CD4-positive, alpha-beta T cell treated with Interleukin-21 for 1 hour (primary cell): ENCODE results near the gene ADRB2.

ENCODE experiments used
- DNase-seq: peaks from one replicate; pipeline ENCODE4 v3.0.0-alpha.2; 2020

Gene ADRB2

DNA sequence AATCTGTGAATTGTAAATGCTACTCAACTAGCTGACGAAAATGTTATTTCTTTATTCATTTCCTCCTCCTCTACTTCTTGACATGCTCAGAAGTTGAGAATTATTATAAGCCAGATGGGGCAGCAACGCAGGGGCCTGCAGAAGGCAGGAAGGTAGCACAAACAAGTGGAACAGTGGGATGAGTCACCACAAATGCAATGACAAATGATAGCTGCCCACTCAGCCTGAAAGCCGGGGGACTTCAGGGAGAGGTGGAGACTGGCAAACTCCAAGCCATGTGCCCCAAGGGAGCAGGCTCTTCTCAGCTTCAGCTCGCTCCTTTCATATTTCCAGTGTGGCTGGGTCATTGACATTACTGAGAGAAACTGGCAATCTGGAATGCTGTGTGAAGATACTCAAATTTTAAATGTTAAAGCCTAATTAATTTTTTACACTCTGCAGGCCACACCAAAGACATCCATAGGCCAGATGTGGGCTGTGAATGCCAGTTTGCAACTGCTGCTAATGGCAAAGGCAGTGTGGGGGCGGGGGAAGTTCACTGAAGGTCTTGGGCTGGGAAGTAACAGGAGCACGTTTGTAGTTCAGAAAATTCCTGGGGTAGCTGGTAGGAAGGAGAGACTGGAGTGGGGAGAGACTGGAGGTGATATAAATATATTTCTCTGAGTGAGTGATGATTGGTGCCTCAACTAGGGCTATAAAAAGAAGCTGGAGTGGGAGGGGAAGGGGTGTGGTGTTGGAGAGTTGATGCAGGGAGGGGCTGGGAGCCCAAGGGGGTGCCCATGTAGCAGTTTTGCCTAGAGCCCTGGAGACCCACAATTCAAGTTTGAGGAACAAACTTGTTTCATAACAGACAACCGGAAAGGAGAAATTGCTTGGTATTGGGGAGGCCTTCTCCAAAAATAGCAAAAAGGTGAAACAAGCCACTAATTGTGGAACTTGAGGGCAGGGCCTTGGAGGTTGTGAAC is 20.8 kb upstream of the ADRB2 start:
- peak; percentile 13 for DNase-seq

DNA sequence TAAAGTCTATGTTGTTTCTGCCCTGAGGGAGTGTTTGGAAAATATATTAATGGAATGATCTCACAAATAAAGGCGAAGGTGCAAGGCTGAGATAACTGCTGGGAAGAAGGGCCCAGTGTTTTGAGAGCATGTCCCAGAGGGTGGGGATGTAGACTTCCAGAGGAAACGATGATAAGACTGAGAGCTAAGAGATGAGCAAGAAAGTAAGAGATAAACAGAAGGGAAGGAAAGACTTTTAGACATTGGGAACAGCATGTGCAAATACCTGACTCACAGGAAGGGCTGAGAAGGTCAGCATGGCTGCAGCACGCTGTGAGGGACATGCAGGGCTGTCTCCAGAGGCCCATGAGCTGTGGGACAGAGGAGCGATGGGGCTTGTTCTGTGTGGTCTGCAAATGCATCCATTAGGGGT is 19.9 kb upstream of the ADRB2 start:
- no peak for DNase-seq

DNA sequence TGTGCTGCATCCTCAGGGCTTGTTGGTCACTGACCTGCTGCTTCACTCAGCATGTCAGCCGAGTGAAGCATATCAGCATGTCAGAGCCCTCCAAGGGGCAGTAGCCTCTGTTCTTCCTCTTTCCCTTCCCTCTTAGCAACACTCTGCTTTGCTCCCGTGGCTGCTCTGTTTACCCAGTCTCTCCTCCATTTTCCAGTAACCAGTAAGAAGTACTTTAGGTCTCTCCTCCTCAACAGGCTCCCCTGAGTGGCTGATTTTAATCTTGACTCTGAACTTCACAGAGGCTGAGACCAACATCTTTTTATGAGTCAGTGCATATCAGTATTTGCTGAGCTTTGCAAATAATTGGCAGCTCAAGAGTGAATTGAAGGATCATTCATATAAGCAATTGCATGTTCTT is 18.6 kb upstream of the ADRB2 start:
- peak; percentile 17 for DNase-seq

DNA sequence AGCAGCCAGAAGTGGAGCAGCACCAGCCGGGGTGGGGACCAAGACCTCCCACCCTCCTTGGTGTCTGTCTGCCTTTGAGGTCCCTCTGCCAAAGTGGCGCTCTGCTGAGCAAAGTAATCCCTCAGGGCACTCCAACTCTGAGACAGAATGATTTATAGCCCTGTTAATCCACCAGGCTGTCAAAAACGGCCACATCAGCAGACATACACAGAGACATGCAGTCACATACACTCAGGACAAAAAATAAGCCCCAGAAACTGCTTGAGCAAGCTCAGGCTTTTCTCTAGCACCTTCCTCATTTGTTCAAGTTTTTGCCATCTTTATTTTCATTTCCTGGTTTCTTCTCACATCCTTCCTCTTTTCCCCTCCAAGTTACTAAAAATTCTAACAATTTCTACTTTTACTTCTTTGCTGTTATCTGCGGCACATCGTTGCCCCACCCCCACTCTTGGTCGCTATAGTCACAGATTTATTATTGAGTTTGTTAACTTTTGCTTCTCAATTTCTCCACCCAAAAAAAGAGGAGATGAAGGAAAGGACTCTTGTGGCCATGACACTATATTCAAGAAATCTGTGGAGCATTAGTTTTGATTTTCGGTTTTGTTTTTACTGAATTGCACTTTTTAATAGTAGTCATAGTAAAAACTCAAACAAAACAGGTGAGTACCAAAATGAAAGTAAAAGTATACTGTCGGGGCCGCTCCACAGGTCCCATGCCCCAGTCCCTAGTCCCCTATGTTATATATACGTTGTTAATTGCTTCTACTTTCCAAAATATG is 17.4 kb upstream of the ADRB2 start:
- peak; percentile 63 for DNase-seq

DNA sequence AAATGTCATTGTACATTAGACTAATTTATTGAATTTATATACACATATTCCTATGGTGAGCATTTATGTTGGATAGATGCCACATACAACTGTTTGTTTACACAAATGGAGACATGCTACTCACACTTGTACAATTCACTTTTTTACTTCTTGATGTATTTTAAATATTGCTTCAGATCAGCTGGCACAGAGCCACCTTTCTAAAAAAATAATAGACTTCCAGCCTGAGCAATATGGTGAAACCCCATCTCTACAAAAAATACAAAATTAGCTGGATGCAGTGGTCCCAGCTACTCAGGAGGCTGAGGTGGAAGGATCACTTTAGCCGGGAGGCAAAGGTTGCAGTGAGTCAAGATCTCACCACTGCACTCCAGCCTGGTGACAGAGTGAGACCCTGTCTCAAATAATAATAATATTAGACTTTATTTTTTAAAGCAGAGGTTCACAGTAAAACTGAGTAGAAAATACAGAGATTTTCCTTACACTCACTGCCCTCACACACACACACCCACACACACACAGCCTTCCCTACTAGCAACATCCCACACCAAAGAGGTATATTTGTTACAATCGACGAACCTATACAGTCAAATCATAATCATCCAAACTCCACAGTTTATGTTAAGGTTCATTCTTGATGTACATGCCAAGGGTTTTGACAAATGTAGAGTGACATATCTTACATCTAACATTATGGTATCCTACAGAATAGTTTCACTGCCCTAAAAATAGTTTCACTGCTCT is 16.5 kb upstream of the ADRB2 start:
- DNase-seq, result no peak

DNA sequence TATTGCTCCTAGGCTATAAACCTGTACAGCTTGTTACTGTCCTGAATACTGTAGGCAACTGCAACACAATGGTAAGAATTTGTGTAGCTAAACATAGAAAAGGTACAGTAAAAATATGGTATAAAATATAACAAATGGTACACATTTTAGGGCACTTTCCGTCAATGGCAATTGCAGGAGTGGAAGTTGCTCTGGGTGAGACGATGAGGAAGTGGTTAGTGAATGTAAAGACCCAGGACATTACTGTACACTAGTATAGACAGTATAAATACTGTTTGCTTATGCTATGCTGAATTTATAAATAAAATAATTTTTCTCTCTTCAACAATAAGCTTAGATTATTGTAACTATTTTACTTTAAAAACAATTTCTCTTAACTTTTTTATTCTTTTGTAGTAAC is 15.6 kb upstream of the ADRB2 start:
- no peak for DNase-seq

DNA sequence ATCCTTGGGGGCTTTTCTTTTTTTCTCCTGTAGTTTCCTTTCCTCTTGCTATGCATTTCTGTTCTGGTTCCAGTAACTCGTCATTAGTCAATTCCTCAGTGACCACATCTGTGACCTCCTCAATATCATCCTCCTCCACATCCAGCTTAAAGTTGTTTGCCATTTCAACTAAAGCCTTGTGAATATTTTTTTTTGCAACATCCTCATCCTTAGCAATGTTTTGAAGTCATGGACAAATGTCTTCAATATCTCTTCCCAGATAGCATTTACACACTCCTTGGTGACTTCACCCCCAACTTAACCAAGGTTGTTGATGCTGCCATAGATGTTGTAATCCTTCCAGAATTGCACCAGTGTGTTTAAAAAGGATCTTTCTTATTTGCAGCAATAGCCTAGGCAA is 14.7 kb upstream of the ADRB2 start:
- DNase-seq, result no peak

DNA sequence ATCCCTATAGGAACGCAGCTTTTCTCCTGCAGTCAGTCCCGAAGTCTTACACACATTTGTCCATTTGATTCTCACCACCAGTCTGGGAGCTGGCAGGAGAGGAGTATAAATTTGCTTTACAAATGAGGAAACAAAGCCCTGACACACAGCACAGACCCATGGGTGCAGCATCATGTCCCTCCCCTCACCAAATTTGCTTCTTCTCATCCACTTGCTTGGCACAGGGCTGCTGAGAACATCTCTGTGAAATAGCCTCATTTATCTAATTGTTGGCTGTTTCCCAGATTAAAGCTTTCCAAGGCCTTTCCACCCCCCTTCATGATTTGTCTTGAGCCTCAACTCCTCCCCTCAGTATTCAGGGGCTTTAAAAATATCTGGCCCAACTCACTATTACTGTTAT is 11.3 kb upstream of the ADRB2 start:
- DNase-seq, result no peak

DNA sequence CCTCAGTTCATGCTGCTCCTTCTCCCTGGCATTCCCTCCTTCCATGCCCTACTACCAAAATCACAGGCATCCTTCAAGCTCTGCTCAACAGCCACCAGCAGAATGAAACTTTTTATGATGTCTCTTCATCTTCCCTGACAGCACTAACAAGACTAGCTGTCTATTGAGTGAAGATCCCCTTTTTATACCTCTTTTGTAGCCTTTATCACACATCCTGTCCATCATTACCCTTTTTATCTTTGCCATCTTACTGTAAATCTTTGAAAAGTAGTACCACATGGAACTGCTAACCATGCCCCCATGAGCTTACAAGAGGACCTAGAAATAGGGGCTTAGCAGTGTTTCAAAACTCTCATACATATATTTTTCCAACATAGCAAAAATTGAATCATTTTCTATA is 10.8 kb upstream of the ADRB2 start:
- DNase-seq, result no peak

DNA sequence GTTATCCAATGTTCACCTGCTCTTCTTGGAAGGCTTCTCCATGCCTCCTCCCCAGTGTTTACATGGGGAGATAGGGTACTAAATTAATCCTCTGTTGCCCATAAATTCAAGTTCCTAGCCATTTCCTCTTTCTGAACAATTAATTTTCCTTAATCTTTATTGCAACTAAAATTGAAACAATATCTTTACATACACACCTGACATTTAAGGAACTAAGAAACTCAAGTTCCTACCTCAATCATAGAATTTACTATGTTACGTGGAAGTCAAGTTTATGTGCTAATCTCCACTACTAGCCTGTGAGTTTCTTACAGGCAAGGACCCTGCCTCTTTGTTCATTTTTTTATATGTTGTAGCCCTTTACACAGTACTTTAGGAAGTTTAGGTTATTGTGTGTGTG is 10.1 kb upstream of the ADRB2 start:
- DNase-seq, result no peak

DNA sequence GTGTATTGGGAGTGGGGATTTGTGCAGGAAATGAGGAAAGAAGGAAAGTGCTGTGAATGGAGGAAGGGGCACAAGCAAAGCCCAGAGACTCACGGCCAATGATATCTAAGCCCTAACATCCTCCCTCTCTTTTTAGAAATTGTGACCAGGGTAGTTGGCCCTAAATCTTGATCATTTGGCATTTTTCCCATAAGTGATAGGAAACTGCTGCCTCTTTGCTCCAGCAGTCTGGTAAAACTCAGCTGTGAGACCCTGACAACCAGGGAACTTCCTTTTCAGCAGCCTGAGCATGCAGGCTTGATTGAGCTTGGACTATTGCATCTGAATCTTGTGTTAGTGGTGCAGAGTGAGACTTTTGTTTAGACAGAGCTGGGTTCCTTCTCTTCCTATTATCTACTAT is 9.6 kb upstream of the ADRB2 start:
- DNase-seq, result no peak

DNA sequence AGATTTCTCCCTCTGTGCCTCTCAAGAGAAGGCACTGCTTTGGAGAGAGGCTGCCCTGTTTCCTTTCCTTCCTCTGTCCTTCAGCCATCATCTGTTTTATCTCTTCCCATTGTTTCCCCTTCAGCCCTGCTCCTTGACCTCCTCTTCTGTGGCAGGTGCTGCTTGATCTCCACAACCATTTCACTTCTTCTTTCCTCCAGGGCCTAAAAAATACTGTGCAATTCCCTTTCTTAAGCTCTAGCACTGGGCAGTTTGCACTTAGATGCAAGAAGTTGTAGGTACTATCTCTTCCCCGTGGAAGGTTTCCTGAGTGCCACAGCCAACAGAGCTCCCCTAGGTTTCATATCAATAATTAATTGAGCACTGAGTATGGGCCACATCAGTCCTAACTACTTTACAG is 8.8 kb upstream of the ADRB2 start:
- no peak for DNase-seq

DNA sequence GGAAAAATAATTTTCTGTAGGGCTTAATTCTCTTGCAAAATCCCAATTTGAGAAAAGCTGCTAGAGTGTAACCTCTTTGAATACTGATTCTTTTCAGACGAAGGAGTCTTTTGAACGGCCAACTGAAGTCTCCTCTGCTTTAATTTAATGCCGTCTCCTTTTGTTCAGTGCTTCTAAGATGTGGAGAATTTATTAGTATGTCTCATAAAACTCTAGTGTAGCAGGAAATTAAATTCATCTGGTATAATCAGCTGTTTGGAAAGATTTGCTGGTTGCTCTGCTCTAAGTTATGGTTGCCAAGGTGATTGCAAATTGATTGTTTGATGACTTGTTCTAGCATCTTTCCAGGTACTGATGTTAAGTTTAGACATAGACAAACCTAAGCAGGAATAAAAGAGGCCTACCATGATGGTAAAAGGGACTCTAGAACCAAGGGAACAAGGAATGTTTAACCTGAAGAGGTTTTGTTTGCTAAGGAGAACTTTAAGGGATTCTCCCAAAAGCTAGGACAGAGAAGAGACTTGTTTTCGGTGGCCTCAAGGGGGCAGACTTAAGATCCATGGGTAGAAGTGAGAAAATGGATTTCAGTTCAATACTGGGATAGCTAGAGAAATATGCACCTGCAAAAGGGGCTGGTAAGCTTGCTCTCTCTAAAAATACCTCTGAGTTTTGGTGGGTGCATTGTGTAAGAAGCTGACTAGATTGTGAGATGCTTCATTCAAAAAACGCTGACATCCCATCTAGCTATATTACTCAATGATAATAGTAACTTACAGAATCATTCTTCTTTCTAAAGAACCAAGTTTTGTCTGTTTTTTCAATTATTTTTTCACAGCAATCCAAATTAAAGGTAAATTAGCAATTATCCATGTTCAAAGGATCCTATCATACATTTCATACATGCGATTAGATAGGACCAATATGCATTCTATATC is 5.7 kb upstream of the ADRB2 start:
- peak; percentile 47 for DNase-seq

DNA sequence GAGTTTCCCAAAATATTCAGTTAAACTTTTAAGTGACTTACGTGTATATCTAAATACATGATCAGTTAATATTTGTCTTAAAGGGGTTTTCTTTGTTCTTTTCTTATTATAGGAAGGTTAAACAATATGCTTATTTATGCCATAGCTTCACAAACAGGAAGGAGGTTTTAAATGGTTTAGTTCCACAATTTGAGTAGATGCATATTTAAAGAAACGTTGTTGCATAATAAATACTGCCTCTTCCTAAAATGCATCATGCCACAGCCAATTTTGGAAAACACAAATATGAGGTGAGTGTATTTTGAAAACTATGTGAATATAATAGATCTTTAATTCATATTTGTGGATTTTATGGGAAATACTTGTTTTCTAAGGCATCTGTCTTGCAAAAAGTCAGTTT is 2.5 kb upstream of the ADRB2 start:
- no peak for DNase-seq

DNA sequence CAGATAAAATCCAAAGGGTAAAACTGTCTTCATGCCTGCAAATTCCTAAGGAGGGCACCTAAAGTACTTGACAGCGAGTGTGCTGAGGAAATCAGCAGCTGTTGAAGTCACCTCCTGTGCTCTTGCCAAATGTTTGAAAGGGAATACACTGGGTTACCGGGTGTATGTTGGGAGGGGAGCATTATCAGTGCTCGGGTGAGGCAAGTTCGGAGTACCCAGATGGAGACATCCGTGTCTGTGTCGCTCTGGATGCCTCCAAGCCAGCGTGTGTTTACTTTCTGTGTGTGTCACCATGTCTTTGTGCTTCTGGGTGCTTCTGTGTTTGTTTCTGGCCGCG is 727 bp upstream of the ADRB2 start:
- DNase-seq, result no peak

DNA sequence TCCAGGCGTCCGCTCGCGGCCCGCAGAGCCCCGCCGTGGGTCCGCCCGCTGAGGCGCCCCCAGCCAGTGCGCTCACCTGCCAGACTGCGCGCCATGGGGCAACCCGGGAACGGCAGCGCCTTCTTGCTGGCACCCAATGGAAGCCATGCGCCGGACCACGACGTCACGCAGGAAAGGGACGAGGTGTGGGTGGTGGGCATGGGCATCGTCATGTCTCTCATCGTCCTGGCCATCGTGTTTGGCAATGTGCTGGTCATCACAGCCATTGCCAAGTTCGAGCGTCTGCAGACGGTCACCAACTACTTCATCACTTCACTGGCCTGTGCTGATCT is 294 bp downstream of the ADRB2 start:
- no peak for DNase-seq

DNA sequence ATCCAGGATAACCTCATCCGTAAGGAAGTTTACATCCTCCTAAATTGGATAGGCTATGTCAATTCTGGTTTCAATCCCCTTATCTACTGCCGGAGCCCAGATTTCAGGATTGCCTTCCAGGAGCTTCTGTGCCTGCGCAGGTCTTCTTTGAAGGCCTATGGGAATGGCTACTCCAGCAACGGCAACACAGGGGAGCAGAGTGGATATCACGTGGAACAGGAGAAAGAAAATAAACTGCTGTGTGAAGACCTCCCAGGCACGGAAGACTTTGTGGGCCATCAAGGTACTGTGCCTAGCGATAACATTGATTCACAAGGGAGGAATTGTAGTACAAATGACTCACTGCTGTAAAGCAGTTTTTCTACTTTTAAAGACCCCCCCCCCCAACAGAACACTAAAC is 1.3 kb downstream of the ADRB2 start:
- no peak for DNase-seq

DNA sequence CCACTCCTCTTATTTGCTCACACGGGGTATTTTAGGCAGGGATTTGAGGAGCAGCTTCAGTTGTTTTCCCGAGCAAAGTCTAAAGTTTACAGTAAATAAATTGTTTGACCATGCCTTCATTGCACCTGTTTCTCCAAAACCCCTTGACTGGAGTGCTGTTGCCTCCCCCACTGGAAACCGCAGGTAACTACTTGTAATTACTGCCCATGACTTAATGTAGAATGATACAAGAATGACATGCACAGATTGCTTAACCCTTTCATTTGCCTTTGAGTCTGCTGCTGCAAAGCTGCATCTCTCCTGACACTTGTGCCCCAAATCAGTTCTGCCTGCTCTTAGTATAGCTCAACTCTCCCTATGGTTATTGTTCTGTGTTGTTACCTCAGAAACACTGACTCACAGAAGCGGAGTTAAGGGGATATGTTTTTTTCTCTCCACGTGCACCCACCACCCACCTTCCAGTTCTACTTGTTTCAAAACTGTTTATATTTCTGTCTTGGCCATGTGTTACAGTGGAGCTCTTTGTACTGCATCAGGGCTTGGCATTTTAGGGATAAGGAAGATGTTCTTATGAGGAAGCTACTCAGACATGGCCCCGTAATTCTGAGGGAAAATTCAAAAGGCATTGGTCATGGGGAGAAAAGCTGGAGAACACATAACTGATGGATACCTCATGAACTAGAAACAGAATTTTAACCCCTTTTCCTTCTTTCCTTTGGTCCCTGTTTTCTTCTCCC is 2.3 kb downstream of the ADRB2 start:
- DNase-seq, result peak; percentile 43

DNA sequence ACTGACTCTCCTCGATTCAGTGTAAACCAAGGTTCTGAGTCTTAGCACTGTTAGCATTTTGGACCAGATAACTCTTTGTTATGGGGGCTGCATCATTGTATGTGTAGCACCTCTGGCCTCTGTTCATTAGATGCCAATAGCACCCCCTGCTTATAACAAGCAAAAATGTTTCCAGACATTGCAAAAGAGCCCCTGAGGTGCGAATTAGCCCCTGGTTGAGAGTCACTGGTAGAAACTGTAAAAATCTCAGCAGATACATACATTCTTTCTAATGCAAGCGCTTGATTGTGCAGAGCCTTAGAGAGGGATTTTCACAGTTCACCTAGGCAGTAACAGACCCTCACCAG is 2.8 kb downstream of the ADRB2 start:
- no peak for DNase-seq

DNA sequence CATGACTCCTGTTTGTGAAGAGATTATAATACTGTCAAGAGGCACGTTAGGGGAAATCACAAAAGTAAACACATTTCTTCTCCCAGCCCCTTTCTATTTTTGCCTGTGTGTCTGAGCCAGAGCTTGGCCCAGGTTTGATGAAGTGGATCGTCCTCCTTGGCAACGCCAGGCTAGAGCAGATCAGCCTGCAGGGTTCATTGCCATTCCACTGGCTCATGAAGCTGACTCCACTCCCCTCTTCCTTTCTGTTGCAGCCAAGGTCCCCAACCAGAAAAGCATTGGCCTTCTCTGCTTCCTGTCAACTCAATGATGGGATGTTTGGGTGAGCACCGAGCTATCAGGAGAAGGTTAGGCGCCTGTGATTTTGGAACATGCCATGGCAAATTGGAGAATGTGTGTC is 3.3 kb downstream of the ADRB2 start:
- no peak for DNase-seq

DNA sequence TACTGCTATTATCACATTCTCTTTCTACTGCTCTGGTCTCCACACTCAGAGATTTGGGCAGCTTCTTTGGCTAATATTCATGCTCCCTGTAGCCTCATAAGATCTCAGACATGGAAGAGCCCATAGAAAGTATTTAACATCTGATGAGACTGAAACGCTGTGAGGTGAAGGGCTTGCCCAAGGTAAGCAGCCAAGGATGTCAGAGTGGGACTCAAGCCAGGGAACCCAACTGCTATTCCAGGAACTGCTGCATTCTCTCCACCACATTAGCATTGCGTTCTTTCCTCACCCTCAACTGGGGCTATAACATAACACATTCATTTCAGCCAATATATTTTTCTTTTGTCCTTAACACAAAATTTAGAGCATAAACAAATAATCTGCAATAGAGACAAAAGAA is 3.8 kb downstream of the ADRB2 start:
- DNase-seq, result no peak
